Measurements from ENCODE around the gene CXCR6.

GRCh38 chr3:45994419-45995235, 51.4 kb downstream of the CXCR6 start:
- no peak for TF ChIP-seq CTCF (conservative IDR thresholded peaks at IDR 0.05 in 1 of 2, IDR thresholded peaks at IDR 0.05 in 1 of 2; ENCODE audit: low read depth in 1 of 2, low read length in 2 of 2)
- TF ChIP-seq EZH2 (IDR thresholded peaks at IDR 0.05; ENCODE audit: low read length, missing control alignments), result no peak
